KOPT-K1 (cell line): Measurements from ENCODE around the gene GRIN2C.
"Not testable (repeated sequence)": the region's sequence is repeated elsewhere in the genome, so short reads cannot be mapped to it uniquely, and the experiment has no call there.

Experiments used
- H3K27ac ChIP-seq: fragments of 200-600 bp; sonication (generic); 2 replicates; pipeline ENCODE4 v1.5.1; 2016; ENCODE audit warnings: antibody characterized with exemption, mild to moderate bottlenecking, low read depth, low read length; ENCODE audit not compliant: poor library complexity, severe bottlenecking
- H3K36me3 ChIP-seq: fragments of 200-600 bp; sonication (generic); 2 replicates; pipeline ENCODE4 v1.5.1; 2017; ENCODE audit warnings: antibody characterized with exemption, mild to moderate bottlenecking, low read length, moderate library complexity; ENCODE audit not compliant: insufficient read depth
- H3K9me3 ChIP-seq: fragments of 200-600 bp; sonication (generic); 2 replicates; pipeline ENCODE4 v1.5.1; 2017; ENCODE audit warnings: antibody characterized with exemption, low read length, mild to moderate bottlenecking; ENCODE audit not compliant: insufficient read depth, poor library complexity, severe bottlenecking

GRIN2C gene

GRCh38 chr17:74873037-74873873 is 13.6 kb upstream of the GRIN2C start:
- H3K36me3 ChIP-seq, result no peaks in the 10 kb centered on the region
- peak overlapping the region; percentile 82 for H3K27ac ChIP-seq
- no peaks in the 10 kb centered on the region for H3K9me3 ChIP-seq

GRCh38 chr17:74872313-74873036 is 12.8 kb upstream of the GRIN2C start, which contains the start of gene FDXR:
TSS of gene FDXR (minus strand) at chr17:74872994. CDS start at chr17:74872944, 50 bp downstream.
- Histone ChIP-seq H3K36me3 (no peaks in the 10 kb centered on the region), H3K9me3 (no peaks in the 10 kb centered on the region), H3K27ac (peak within 1 kb of the TSS; percentile 82)

- Histone ChIP-seq H3K9me3 (no peaks in the 10 kb centered on the region), H3K27ac (no peak overlapping the region), H3K36me3 (no peaks in the 10 kb centered on the region; the same call in 1 of the 2 replicates)
Observed at GRCh38 chr17:74871356-74872076, 11.8 kb upstream of the GRIN2C start.

DNA sequence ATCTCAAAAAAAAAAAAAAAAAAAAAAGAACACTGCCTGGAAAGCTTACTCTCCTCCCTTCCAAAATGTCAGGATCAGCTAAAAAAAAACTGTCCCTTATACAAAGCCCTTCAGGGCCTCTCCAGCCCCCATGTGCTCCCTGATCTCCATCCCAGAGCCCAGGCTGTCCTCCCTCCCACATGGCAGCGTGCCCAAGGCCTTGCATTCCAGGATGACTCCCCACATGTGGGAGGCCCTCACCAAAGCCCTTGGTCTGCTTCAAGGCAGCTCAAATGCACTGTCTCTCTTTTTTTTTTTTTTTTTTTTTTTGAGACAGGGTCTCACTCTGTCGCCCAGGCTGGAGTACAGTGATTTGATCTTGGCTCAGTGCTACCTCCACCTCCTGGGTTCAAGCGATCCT is 10.8 kb upstream of the GRIN2C start:
- Histone ChIP-seq H3K36me3 (peaks cover 2% of the 10 kb centered on the region; the same call in 1 of the 2 replicates), H3K27ac (no peak overlapping the region), H3K9me3 (no peaks in the 10 kb centered on the region)

DNA sequence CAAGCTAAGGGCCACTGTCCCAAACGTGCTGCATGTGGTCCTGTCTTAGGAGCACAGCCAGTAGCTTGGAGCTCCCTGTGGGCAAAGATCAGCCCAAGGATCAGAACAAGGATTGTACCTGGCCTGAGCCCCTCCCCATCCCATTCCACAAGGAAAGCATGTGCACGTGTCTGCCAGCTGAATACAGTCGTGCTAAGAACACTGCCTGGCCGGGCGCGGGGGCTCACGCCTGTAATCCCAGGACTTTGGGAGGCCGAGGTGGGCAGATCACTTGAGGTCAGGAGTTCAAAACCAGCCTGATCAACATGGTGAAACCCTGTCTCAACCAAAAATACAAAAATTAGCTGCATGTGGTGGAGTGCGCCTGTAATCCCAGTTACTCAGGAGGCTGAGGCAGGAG is 10.3 kb upstream of the GRIN2C start:
- H3K9me3 ChIP-seq, H3K36me3 ChIP-seq, H3K27ac ChIP-seq: not testable (repeated sequence)

DNA sequence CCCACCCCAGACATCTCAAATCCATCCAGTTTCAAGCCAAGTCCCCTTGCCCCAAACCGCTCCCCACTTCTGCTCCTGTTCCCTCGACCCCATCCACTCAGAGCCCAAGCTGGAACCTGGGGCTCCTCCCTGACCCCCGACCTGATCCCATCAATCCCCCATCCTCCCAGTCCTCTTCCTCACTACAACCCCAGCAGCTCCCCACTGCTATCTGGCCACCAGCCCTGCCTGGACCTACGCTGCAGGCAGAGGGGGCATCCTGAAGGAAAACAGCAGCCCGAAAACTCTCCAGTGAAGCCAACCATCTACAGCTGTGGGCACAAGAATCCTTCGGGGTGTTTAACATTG is 9.2 kb upstream of the GRIN2C start:
- Histone ChIP-seq H3K27ac (no peak overlapping the region), H3K36me3 (peaks cover 6% of the 10 kb centered on the region; the same call in 1 of the 2 replicates), H3K9me3 (no peaks in the 10 kb centered on the region)

DNA sequence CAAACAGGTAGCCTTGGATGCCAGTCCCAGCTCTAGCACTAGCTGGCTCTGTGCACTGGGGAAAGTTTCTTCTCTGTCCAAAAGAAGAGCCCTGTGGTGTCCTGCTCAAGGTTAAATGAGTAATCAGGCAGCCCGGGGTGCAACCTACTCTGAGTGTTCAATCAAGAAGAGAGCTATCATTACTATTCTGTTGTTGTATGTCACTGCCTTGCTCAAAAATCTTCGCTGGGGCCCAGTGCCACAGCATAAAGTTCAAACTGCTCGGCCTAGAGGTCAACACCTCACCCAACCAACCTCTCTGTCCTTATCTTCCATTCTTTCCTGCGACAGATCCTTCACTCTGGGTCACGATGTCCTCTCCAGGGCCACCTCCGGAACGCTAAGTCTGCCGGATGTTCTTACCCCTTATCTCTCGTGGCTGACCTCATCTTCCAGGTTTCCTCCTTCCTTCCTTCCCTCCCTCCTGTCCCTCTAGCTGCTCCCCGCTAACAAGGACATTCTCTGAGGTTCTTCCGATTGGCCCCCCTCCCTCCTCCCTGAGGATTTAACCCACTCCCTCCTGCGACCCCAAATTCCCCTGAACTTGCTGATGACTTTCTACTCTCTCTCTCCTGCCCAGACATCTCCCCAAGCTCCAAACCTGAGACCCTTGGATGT is 8.7 kb upstream of the GRIN2C start:
- Histone ChIP-seq H3K27ac (no peak overlapping the region), H3K36me3 (peaks cover 10% of the 10 kb centered on the region; the same call in 1 of the 2 replicates), H3K9me3 (no peaks in the 10 kb centered on the region)

DNA sequence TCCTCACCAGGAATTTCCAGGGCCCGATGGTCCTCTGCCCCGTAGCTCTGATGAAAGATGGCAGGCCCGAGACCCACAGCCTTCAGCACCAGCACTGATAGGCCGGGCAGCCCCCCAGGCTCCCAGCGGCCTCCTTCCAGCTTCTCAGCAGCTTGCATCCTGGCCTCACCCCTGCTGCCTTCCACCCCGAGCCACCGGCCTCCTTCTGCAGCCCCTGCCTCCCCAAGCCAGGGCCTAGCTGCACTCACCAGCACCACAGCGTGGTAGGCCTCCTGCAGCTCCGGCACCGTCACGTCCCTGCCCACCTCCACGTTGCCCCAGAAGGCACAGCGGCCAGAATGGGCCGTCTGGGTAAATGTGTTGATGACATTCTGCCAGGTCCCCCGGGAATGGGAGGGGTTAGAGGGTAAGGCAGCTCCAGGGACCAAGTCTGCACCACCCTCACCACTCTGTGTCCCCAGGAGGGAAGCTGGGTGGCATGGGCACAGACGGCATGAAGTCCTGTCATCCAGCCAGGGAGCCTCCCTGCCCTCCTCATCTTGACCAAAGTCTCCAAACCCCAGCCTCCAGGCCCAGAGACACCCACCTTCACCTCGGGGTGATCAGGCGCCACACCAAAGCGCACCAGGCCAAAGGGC is 6.6 kb upstream of the GRIN2C start:
- Histone ChIP-seq H3K27ac (no peak overlapping the region), H3K9me3 (no peaks in the 10 kb centered on the region), H3K36me3 (peaks cover 10% of the 10 kb centered on the region; the same call in 1 of the 2 replicates)

DNA sequence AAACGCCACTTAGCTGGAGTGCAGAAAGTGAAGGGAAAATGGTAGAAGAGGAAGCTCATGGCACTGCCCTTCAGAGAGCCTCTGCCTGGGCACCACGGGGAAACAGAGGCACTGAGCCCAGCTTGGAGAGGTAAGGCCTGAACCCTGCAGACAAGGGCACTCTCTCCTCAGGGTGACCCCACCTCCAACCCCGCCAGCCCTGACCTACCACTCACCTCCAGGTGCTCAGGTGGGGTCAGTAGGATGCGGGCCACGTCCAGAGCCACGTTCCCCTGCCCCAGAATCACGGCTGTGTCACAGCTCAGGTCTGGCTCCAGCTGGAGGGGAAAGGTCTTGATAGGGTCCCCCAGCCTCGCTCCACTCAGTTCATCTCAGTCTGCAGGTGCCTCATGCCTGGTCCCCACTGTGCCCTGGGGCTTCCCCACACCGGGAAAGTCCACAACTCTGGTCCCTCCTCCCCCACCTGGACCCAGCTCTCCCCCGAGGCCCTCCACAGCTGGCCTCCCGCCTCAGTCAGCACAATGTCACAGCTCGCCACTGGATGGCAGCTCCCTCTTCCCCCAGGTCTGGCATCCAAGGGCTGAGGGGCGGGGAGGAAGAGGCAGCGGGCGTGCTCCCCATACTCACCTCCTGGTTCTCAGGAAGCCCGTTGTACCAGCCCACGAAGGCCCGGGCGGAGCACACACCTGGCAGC is 6.0 kb upstream of the GRIN2C start:
- Histone ChIP-seq H3K27ac (no peak overlapping the region), H3K9me3 (no peaks in the 10 kb centered on the region), H3K36me3 (peaks cover 10% of the 10 kb centered on the region; the same call in 1 of the 2 replicates)

DNA sequence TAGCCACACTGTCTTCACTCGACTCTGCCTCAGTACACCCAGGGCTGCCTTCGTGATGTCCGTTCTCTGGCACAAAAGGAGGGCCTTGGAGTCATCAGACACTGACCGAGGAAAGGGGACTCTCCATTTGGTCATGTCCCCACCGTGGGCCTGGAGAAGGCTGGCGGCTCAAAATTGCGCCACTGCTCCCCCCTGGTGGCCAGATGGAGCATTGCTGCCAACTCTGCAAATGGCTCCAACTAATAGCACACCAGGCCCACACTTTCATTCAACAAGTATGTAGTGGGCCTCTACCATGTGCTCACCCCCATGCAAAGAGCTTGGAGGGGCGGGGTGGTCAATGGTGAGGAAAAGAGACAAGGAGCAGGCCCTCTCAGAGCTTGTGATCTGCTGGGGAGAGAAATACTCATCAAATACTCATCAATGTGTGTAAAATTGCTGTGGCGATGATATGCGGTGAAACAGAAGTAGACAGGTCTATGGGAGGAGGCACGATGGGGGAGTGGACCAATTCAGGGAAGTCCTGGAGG is 5.2 kb upstream of the GRIN2C start:
- H3K36me3 ChIP-seq, result peaks cover 10% of the 10 kb centered on the region; the same call in 1 of the 2 replicates
- H3K9me3 ChIP-seq, result no peaks in the 10 kb centered on the region
- H3K27ac ChIP-seq, result no peak overlapping the region

DNA sequence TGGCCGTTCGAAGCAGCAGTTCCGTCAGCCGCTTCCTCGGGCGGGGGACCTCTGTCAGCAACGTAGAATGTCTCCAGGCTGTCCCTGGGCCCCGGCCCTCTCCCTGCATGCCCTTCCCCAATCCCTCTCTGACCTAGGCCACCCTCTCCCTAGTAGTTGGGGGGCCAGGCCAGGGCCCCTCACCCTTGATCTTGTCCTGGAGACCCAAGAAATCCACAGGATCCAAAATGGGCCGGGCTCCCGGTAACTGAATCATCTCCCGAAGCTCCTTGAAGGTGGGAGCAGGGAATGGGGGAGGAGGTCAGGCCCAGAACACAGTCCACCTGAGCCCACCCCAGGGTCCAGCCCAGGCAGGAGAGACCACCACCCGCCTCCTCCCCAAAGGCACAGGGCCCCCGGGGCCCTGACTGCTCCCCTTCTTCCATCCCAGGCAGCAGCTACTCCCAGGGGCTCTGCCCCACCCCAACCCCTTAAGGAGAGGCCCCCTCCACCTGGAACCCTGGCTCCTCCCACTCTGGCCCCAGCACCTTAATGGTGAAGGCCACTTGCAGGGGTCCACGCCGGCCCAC is 4.7 kb upstream of the GRIN2C start:
- peaks cover 10% of the 10 kb centered on the region; the same call in 1 of the 2 replicates for H3K36me3 ChIP-seq
- no peak overlapping the region for H3K27ac ChIP-seq
- no peaks in the 10 kb centered on the region for H3K9me3 ChIP-seq

- Histone ChIP-seq H3K9me3 (no peaks in the 10 kb centered on the region), H3K27ac (no peak overlapping the region), H3K36me3 (peaks cover 10% of the 10 kb centered on the region; the same call in 1 of the 2 replicates)
Observed at GRCh38 chr17:74863420-74864296, 4.0 kb upstream of the GRIN2C start.
